Thoracic aorta (tissue), 2 donors: ENCODE data around the gene PLCB1. TPM values are rescaled to one million over a fixed set of nuclear protein-coding genes. Genes with fewer than 3 reads are reported as not detected.

Source experiments
- ATAC-seq: fragments of 150-250 bp; one replicate; pipeline ENCODE4 v1.8.0; 2017; ENCODE audit warnings: low read depth; ENCODE audit not compliant: insufficient number of reproducible peaks, low FRiP score
- DNase-seq: peaks from one replicate; pipeline ENCODE4 v3.0.0-alpha.2; 2020; ENCODE audit warnings: low spot score
- H3K27ac ChIP-seq, 2 donors: fragments of 200-600 bp; sonication (generic); 1 replicate in 1 of 2; 2 replicates in 1 of 2; pipeline ENCODE4 v1.5.1; 2016; ENCODE audit warnings: mild to moderate bottlenecking in 2 of 2, moderate library complexity in 2 of 2
- H3K27me3 ChIP-seq: fragments of 200-600 bp; sonication (generic); replicated peaks from 2 replicates; pipeline ENCODE4 v1.6.0; 2016; ENCODE audit warnings: mild to moderate bottlenecking; ENCODE audit not compliant: insufficient read depth
- H3K36me3 ChIP-seq: fragments of 200-600 bp; sonication (generic); one replicate; pipeline ENCODE4 v1.5.1; 2016
- H3K4me1 ChIP-seq, 2 donors: fragments of 200-600 bp; sonication (generic); 1 replicate in 1 of 2; 2 replicates in 1 of 2; pipeline versions ENCODE4 v1.5.1 to v1.6.0; 2016; ENCODE audit warnings: low read depth in 2 of 2, mild to moderate bottlenecking in 1 of 2; ENCODE audit not compliant: control insufficient read depth in 1 of 2
- H3K4me3 ChIP-seq: fragments of 200-600 bp; sonication (generic); 2 replicates; pipeline ENCODE4 v1.5.1; 2016; ENCODE audit warnings: mild to moderate bottlenecking
- H3K9me3 ChIP-seq: fragments of 200-600 bp; sonication (generic); 2 replicates; pipeline ENCODE4 v1.5.1; 2016
- total RNA-seq, 2 donors: library from RNA; depleted of rRNA; stranded (reverse); fragments of >200 nt; gene quantifications; one replicate each; pipeline versions ENCODE4 v1.1.0 to v1.2.3, GENCODE V29; 2016
- TF ChIP-seq, protein P1 (sequence below): fragments of 200-600 bp; sonication (generic); IDR thresholded peaks from one replicate; pipeline ENCODE4 v1.5.1; 2019; ENCODE audit warnings: antibody characterized with exemption

PLCB1 gene
- total RNA-seq, 2 donors from 2014 or later: 10.8 to 16.3 TPM

DNA sequence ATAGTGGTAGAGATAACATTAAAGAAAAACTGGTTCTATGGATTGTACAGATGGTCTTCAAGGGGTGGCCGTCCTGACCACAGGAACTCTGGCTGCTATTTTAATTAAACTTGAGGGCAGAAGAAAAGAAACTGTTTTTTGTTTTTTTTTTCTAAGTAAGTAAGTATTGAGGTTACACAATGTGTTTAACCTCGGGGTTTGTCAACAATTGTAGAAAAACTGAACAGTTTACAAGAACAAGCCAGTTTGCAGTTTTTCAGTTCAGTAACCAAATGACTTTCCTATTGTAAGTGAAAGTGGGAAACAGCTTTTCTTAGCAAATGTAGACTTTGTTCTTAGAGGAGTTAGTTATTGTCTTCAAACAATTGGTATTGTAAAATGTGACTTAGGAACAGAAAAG lies 77.0 kb downstream of the PLCB1 start:
- DNase-seq (no peak), ATAC-seq (no peak)
- Histone ChIP-seq H3K27me3 (no peaks in the 10 kb centered on the region), H3K36me3 (no peaks in the 10 kb centered on the region), H3K4me1 (no peaks in the 10 kb centered on the region), H3K27ac (no peak overlapping the region), H3K4me3 (no peak overlapping the region), H3K9me3 (no peaks in the 10 kb centered on the region)
- TF ChIP-seq, protein P1, sequence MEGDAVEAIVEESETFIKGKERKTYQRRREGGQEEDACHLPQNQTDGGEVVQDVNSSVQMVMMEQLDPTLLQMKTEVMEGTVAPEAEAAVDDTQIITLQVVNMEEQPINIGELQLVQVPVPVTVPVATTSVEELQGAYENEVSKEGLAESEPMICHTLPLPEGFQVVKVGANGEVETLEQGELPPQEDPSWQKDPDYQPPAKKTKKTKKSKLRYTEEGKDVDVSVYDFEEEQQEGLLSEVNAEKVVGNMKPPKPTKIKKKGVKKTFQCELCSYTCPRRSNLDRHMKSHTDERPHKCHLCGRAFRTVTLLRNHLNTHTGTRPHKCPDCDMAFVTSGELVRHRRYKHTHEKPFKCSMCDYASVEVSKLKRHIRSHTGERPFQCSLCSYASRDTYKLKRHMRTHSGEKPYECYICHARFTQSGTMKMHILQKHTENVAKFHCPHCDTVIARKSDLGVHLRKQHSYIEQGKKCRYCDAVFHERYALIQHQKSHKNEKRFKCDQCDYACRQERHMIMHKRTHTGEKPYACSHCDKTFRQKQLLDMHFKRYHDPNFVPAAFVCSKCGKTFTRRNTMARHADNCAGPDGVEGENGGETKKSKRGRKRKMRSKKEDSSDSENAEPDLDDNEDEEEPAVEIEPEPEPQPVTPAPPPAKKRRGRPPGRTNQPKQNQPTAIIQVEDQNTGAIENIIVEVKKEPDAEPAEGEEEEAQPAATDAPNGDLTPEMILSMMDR: no peak

DNA sequence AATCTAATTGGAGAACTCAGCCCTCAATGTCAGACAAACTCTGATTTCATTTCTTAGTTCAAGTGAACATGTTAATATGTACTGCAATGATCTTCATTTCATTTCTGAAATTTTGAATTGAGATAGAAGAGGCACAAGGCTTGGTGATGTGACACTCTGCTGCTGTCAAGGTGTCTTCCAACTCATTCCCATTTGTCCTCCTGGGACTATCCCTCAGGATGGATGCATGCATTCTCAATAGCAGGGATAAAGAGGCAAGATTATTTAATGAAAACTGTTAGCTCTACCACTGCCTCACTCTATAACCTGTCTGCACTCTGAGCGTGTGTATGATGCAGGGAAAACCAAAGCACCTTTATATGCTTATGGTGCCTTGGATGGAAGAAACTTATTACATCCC lies 78.7 kb downstream of the PLCB1 start:
- DNase-seq (no peak), ATAC-seq (no peak)
- H3K4me3 ChIP-seq: no peak overlapping the region
- no peaks in the 10 kb centered on the region for H3K36me3 ChIP-seq
- no peaks in the 10 kb centered on the region for H3K4me1 ChIP-seq
- H3K27ac ChIP-seq: no peak overlapping the region
- TF ChIP-seq, protein P1: no peak
- no peaks in the 10 kb centered on the region for H3K27me3 ChIP-seq
- H3K9me3 ChIP-seq: no peaks in the 10 kb centered on the region

DNA sequence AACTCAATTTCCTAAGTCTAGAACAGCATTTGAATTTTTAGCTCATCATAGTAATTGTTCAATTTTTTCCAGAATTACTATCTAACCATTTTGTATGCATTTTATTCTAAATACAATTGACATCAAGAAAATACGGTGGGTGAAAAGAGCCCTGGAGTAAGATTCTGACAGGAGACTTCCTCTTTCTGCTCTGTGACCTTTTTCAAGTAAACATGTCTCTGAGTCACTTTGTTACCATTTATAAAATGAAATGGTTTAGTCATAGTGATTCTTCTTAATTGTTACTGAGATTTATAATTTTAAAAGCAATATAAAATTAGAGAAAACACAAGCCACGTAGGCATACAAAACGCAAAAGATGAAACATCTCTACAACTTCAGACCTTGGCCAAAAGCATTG lies 80.2 kb downstream of the PLCB1 start:
- no peak for ATAC-seq
- H3K27ac ChIP-seq: no peak overlapping the region

DNA sequence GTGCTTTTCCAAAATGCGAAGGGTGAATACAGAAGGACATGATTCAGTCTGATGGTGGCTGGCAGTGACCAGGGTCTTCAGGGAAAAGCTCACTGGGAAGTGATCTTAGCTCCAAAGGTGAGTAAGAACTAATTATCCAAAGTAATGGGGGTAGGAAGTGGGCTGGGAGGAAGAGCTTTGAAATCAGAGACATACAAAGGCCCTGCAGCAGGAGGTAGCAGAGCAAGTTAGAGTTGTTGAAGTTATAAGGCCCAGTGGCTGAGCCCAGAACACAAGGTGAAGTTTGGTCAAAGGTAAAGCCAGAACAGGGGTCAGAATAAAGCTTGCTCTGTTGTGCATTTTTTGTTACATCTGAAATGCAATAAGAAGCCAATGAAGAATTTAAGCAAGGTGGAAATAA lies 81.2 kb downstream of the PLCB1 start:
- no peaks in the 10 kb centered on the region for H3K4me1 ChIP-seq
- TF ChIP-seq, protein P1: no peak
- no peaks in the 10 kb centered on the region for H3K27me3 ChIP-seq
- no peak overlapping the region for H3K4me3 ChIP-seq
- DNase-seq: no peak
- ATAC-seq: no peak
- no peaks in the 10 kb centered on the region for H3K36me3 ChIP-seq
- no peaks in the 10 kb centered on the region for H3K9me3 ChIP-seq
- no peak overlapping the region for H3K27ac ChIP-seq

More for the DNA sequence above, 80.2 kb downstream of the PLCB1 start:
- DNase-seq: no peak
- TF ChIP-seq, protein P1: no peak
- Histone ChIP-seq H3K36me3 (no peaks in the 10 kb centered on the region), H3K4me1 (no peaks in the 10 kb centered on the region), H3K4me3 (no peak overlapping the region), H3K27me3 (no peaks in the 10 kb centered on the region), H3K9me3 (no peaks in the 10 kb centered on the region)

DNA sequence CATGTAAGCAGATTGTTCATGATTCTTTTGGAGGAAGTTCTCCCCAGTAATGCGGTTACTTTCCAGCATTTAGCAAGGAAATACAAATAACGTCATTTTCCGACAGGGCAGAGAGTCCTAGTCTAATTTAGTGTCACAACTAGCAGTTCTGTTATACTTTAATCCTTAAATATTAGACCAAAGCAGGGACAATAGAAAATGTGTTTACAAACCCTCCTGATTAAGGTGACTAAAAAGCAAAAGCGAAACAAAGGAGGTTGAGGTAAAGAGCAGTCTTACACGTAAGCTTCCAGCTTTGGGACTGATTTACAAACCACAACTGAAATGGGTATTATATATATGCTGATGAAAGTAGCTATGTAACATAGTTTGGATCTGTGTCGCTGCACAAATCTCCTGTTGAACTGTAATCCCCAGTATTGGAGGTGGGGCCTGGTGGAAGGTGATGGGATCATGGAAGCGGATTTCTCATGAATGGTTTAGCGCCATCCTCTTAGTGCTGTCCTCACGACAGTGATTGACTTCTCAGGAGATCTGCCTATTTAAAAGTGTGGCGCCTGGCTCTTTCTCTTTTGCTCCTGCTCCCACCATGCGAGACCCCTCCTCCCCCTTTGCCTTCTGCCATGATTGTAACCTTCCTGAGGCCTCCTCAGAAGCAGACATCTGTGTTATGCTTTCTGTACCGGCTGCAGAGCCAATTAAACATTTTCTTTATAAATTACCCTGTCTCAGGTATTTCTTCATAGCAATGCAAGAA lies 81.9 kb downstream of the PLCB1 start:
- Histone ChIP-seq H3K4me3 (peak overlapping the region; percentile 31), H3K4me1 (no peaks in the 10 kb centered on the region), H3K9me3 (no peaks in the 10 kb centered on the region), H3K27ac (no peak overlapping the region), H3K27me3 (no peaks in the 10 kb centered on the region), H3K36me3 (no peaks in the 10 kb centered on the region)
- no peak for DNase-seq
- ATAC-seq: no peak
- TF ChIP-seq, protein P1: no peak
